SK-N-SH (cell line): Measurements from ENCODE around the gene SAA2. TPM values are rescaled to one million over a fixed set of nuclear protein-coding genes. Genes with fewer than 3 reads are reported as not detected.

ENCODE experiments used
- CTCF ChIA-PET: fragments of 300-600, 350-600 bp; formaldehyde crosslinking; extraction: SDS; loops from one replicate; lab custom pipeline; 2021; lab: Yijun Ruan, JAX
- POLR2A ChIA-PET: fragments of 350-600 bp; sonication (Branson Sonifier 250); formaldehyde crosslinking; extraction: SDS; loops from one replicate; lab custom pipeline; 2020; ENCODE audit warnings: antibody characterized with exemption, inconsistent platforms; lab: Yijun Ruan, JAX
- DNase-seq: peaks from one replicate; pipeline ENCODE4 v3.0.0; 2012
- H2AFZ ChIP-seq: fragments of 200-600 bp; sonication (generic); 2 replicates; pipeline ENCODE4 v1.8.1; 2016; ENCODE audit warnings: antibody characterized with exemption, mild to moderate bottlenecking, low read depth
- H3F3A ChIP-seq: fragments of 200-600 bp; sonication (generic); replicated peaks from 2 replicates; pipeline ENCODE3; 2016; ENCODE audit warnings: antibody characterized with exemption, mild to moderate bottlenecking; ENCODE audit not compliant: insufficient read depth
- H3K27ac ChIP-seq, 2 experiments: fragments of 200-500 bp in 1 of 2; fragments of 200-600 bp in 1 of 2; sonication (Bioruptor generic) in 1 of 2; sonication (generic), shearing (Covaris generic) in 1 of 2; 2 replicates each; pipeline versions ENCODE4 v1.5.1 to v1.6.1; 2014 to 2016; ENCODE audit warnings: low read depth in 2 of 2, inconsistent platforms in 1 of 2, low read length in 1 of 2, mild to moderate bottlenecking in 1 of 2, mixed read lengths in 1 of 2
- H3K27me3 ChIP-seq: fragments of 200-600 bp; sonication (generic), shearing (Covaris generic); 2 replicates; pipeline ENCODE4 v1.6.1; 2016; ENCODE audit warnings: mixed run types; ENCODE audit not compliant: insufficient read depth
- H3K36me3 ChIP-seq, 2 experiments: fragments of 200-500 bp in 1 of 2; fragments of 200-600 bp in 1 of 2; sonication (Bioruptor generic) in 1 of 2; sonication (generic) in 1 of 2; replicated peaks in 1 of 2; 2 replicates each; pipeline versions ENCODE3 to v1.5.1; 2014 to 2016; ENCODE audit warnings: low read length in 1 of 2, mild to moderate bottlenecking in 1 of 2; ENCODE audit not compliant: insufficient read depth in 2 of 2, control insufficient read depth in 1 of 2
- H3K4me1 ChIP-seq, 2 experiments: fragments of 200-500 bp in 1 of 2; fragments of 200-600 bp in 1 of 2; sonication (Bioruptor generic) in 1 of 2; sonication (generic), shearing (Covaris generic) in 1 of 2; 2 replicates each; pipeline versions ENCODE4 v1.5.1 to v1.6.1; 2014 to 2016; ENCODE audit warnings: low read depth in 1 of 2, low read length in 1 of 2, mixed run types in 1 of 2; ENCODE audit not compliant: insufficient read depth in 2 of 2, control insufficient read depth in 1 of 2
- H3K4me2 ChIP-seq: fragments of 200-600 bp; sonication (generic), shearing (Covaris generic); 2 replicates; pipeline ENCODE4 v1.6.1; 2017; ENCODE audit warnings: mixed run types
- H3K4me3 ChIP-seq, 2 experiments: fragments of 200-500 bp in 1 of 2; fragments of 200-600 bp in 1 of 2; sonication (Bioruptor generic) in 1 of 2; sonication (generic), shearing (Covaris generic) in 1 of 2; 2 replicates each; pipeline versions ENCODE4 v1.5.1 to v1.8.1; 2014 to 2016; ENCODE audit warnings: low read depth in 2 of 2, inconsistent platforms in 1 of 2, low read length in 1 of 2, mild to moderate bottlenecking in 1 of 2, mixed read lengths in 1 of 2, moderate library complexity in 1 of 2
- H3K79me2 ChIP-seq: fragments of 200-600 bp; sonication (generic); 2 replicates; pipeline ENCODE4 v1.8.1; 2017; ENCODE audit warnings: mild to moderate bottlenecking; ENCODE audit not compliant: insufficient read depth
- H3K9ac ChIP-seq: fragments of 200-600 bp; sonication (generic); 2 replicates; pipeline ENCODE4 v1.6.1; 2017; ENCODE audit warnings: mixed run types
- H3K9me2 ChIP-seq: fragments of 200-600 bp; sonication (generic); 2 replicates; pipeline ENCODE4 v1.6.1; 2017; ENCODE audit warnings: mixed run types
- H3K9me3 ChIP-seq: fragments of 200-600 bp; sonication (generic); 2 replicates; pipeline ENCODE4 v1.6.1; 2017; ENCODE audit warnings: mixed run types, mild to moderate bottlenecking, moderate library complexity
- H4K20me1 ChIP-seq: fragments of 200-600 bp; sonication (generic); 2 replicates; pipeline ENCODE4 v1.6.1; 2017; ENCODE audit warnings: mild to moderate bottlenecking, mixed run types; ENCODE audit not compliant: insufficient read depth
- CHD2 ChIP-seq: fragments of 150-350 bp; IDR thresholded peaks from 2 replicates; pipeline ENCODE4 v1.6.1; 2018; ENCODE audit warnings: low read length; ENCODE audit not compliant: partially characterized antibody
- ELF1 ChIP-seq: IDR thresholded peaks from 2 replicates; pipeline ENCODE4 v1.4.0; 2012
- EZH2phosphoT487 ChIP-seq: fragments of 200-600 bp; sonication (generic); IDR thresholded peaks from 2 replicates; pipeline ENCODE4 v1.6.1; 2017; ENCODE audit warnings: low read depth, mixed run types, mild to moderate bottlenecking, antibody characterized with exemption, moderate library complexity, borderline replicate concordance
- FOXJ3 ChIP-seq: sonication (generic); formaldehyde crosslinking; IDR thresholded peaks from 2 replicates; pipeline ENCODE4 v1.5.1; 2020; ENCODE audit warnings: mild to moderate bottlenecking, missing genetic modification reagents
- FOXM1 ChIP-seq: IDR thresholded peaks from 2 replicates; pipeline ENCODE4 v1.4.0; 2012; ENCODE audit warnings: low read depth, mild to moderate bottlenecking
- JUND ChIP-seq: IDR thresholded peaks from 2 replicates; pipeline ENCODE4 v1.4.0; 2012
- MEF2A ChIP-seq: IDR thresholded peaks from 2 replicates; pipeline ENCODE4 v1.4.0; 2012; ENCODE audit warnings: low read depth, borderline replicate concordance
- MXI1 ChIP-seq: IDR thresholded peaks from 2 replicates; pipeline ENCODE4 v1.6.1; 2012; ENCODE audit warnings: mild to moderate bottlenecking, low read depth, low read length, improper control_type of control experiment
- NRF1 ChIP-seq: IDR thresholded peaks from 2 replicates; pipeline ENCODE4 v1.6.1; 2012; ENCODE audit warnings: low read depth, mild to moderate bottlenecking, low read length
- POLR2AphosphoS5 ChIP-seq: IDR thresholded peaks from 2 replicates; pipeline ENCODE4 v1.6.1; 2012; ENCODE audit warnings: low read depth, low read length
- RAD21 ChIP-seq: IDR thresholded peaks from 2 replicates; pipeline ENCODE4 v1.6.1; 2012; ENCODE audit warnings: mild to moderate bottlenecking, low read length
- RCOR1 ChIP-seq: fragments of 150-350 bp; IDR thresholded peaks from 2 replicates; pipeline ENCODE4 v1.6.1; 2017; ENCODE audit warnings: antibody characterized with exemption, low read length
- RXRA ChIP-seq: IDR thresholded peaks from 2 replicates; pipeline ENCODE4 v1.4.0; 2012; ENCODE audit warnings: low read depth, mild to moderate bottlenecking, borderline replicate concordance
- SIN3A ChIP-seq: IDR thresholded peaks from 2 replicates; pipeline ENCODE4 v1.6.1; 2012; ENCODE audit warnings: low read depth, mild to moderate bottlenecking, low read length, moderate library complexity, borderline replicate concordance
- SMC3 ChIP-seq: IDR thresholded peaks from 2 replicates; pipeline ENCODE4 v1.6.1; 2012; ENCODE audit warnings: low read depth, low read length, improper control_type of control experiment
- TAF1 ChIP-seq: IDR thresholded peaks from 2 replicates; pipeline ENCODE4 v1.6.1; 2012; ENCODE audit warnings: low read depth, mild to moderate bottlenecking, low read length, moderate library complexity, borderline replicate concordance
- TCF12 ChIP-seq: IDR thresholded peaks from 2 replicates; pipeline ENCODE4 v1.4.0; 2012
- YY1 ChIP-seq: IDR thresholded peaks from 2 replicates; pipeline ENCODE4 v1.4.0; 2012; ENCODE audit warnings: low read depth, mild to moderate bottlenecking
- WGBS: methylation state at CpG from one replicate; pipeline ENCODE4 v1.1.6; 2017; ENCODE audit warnings: low lambda C conversion rate; 5-methylcytosine and 5-hydroxymethylcytosine counted together
- polyA plus RNA-seq, 3 experiments: library from polyadenylated mRNA; depleted of rRNA; stranded (reverse); fragments of >200 nt; gene quantifications; 2 replicates each; pipeline ENCODE4 v1.2.3, GENCODE V29; 2012
- TF ChIP-seq, protein P1 (sequence below): IDR thresholded peaks from 2 replicates; pipeline ENCODE4; 2012
- TF ChIP-seq, protein P2 (sequence below): IDR thresholded peaks from 2 replicates; pipeline ENCODE4 v1.4.0; 2012; ENCODE audit warnings: low read depth
- TF ChIP-seq, protein P3 (sequence below): fragments of 200-600 bp; sonication (generic); IDR thresholded peaks from 2 replicates; pipeline ENCODE4 v1.6.1; 2017; ENCODE audit warnings: antibody characterized with exemption, mild to moderate bottlenecking, moderate library complexity

Gene SAA2
- polyA plus RNA-seq, 1 of the 3 experiments (the other 2 are of a cell fraction): not detected

DNA sequence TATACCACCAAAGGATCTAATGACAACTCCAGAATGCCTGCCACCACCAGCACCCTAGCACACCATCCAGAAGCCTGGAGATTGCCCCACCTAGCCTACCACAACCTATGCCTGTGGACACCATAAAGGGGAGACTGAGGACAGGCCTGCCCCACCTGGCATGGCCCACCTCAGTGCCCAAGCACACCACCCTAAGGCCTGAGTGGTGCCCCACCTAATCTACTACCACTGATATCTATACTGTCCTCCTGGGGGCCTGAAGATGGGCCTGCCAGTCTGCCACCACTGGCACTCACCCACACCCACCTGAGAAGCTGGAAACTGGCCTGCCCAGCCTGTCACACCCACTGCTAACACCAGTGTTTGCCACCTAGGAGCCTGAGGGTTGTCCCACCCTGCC, 43.7 kb downstream of the SAA2 start:
- TF ChIP-seq, protein P1, sequence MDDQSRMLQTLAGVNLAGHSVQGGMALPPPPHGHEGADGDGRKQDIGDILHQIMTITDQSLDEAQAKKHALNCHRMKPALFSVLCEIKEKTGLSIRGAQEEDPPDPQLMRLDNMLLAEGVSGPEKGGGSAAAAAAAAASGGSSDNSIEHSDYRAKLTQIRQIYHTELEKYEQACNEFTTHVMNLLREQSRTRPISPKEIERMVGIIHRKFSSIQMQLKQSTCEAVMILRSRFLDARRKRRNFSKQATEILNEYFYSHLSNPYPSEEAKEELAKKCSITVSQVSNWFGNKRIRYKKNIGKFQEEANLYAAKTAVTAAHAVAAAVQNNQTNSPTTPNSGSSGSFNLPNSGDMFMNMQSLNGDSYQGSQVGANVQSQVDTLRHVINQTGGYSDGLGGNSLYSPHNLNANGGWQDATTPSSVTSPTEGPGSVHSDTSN: no peak
- no peak for TF ChIP-seq MXI1
- no peak for TF ChIP-seq FOXJ3 (CRISPR knock-in tag)
- TF ChIP-seq POLR2AphosphoS5: no peak
- TF ChIP-seq EZH2phosphoT487: no peak
- TF ChIP-seq JUND: no peak
- TF ChIP-seq RXRA: no peak
- TF ChIP-seq FOXM1: no peak
- no peak for TF ChIP-seq SIN3A
- Histone ChIP-seq H3K4me2 (no peak overlapping the region), H3K9ac (no peak overlapping the region), H3K9me2 (no peaks in the 10 kb centered on the region), H2AFZ (no peak overlapping the region), H4K20me1 (no peaks in the 10 kb centered on the region), H3K36me3 (no peaks in the 10 kb centered on the region), H3K27me3 (no peaks in the 10 kb centered on the region), H3K79me2 (no peaks in the 10 kb centered on the region), H3K4me1 (no peaks in the 10 kb centered on the region), H3K9me3 (no peaks in the 10 kb centered on the region), H3K4me3 (no peak overlapping the region), H3K27ac (no peak overlapping the region), H3F3A (no peaks in the 10 kb centered on the region)
- POLR2A ChIA-PET: no interaction called here
- DNase-seq: no peak
- CTCF ChIA-PET: interaction anchor here (0.9 to 4.7 kb wide), 5 partner anchors 11 to 89 kb away, joined by 3 to 24 read pairs (median 4); no protein-coding TSS in a partner anchor

DNA sequence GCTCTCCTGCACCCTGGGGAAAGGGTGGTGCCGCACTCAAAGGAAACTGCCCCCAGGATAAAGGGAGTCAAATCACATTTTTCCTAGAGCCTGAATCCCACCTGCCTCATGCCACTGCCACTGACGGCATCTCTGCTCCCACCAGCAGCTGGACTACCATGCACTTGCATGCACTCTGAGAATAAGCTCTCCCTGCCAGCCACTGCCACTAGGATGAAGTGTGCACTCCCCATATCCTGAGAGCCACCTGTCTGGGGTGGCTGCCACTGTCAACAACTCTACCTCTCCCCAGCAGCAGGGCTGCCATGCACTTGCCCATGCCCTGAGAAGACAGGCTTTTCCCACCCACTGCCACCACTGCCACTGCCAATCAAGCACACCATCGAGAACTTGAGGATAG, 44.2 kb downstream of the SAA2 start:
- no peaks in the 10 kb centered on the region for H4K20me1 ChIP-seq
- H2AFZ ChIP-seq: no peak overlapping the region
- no peaks in the 10 kb centered on the region for H3K9me3 ChIP-seq
- H3K9ac ChIP-seq: no peak overlapping the region
- TF ChIP-seq TCF12 (no peak), TAF1 (no peak)
- TF ChIP-seq, protein P2, sequence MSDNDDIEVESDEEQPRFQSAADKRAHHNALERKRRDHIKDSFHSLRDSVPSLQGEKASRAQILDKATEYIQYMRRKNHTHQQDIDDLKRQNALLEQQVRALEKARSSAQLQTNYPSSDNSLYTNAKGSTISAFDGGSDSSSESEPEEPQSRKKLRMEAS: no peak
- H3K4me1 ChIP-seq: no peaks in the 10 kb centered on the region
- no peaks in the 10 kb centered on the region for H3K9me2 ChIP-seq
- ChIA-PET POLR2A (interaction anchor here (1.0 kb wide), 1 partner anchor 89 kb away, joined by 4 read pairs; no protein-coding TSS in a partner anchor), CTCF (interaction anchor here (0.5 to 4.7 kb wide), 15 partner anchors 9 to 792 kb away, joined by 3 to 24 read pairs (median 5); no protein-coding TSS in a partner anchor)
- no peaks in the 10 kb centered on the region for H3K27me3 ChIP-seq
- no peaks in the 10 kb centered on the region for H3K79me2 ChIP-seq
- no peaks in the 10 kb centered on the region for H3K36me3 ChIP-seq
- H3K27ac ChIP-seq: no peak overlapping the region
- no peak for DNase-seq
- 51% methylated on average over 3 of the region's 3 CpGs for WGBS
- H3K4me2 ChIP-seq: no peak overlapping the region
- no peak overlapping the region for H3K4me3 ChIP-seq
- H3F3A ChIP-seq: no peaks in the 10 kb centered on the region

DNA sequence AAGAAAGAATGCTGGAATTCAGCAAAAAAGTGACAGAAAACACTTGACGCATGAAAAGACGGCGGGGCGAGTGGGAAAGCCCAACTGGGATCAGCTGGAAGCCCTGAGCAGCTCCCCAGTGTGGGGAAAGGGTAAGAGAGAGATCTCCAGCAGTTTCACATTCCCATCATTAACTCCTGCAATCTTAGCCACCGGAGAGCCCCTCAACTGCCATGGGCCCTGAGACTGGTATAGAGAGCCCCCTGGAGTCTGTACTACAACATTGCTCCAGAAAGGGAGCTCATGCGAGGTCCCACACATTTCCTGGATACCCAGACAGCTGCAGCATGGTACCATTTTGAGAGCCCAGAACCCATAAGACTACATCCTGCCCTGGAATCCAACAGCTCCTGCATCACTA, 44.7 kb downstream of the SAA2 start:
- ChIA-PET POLR2A (interaction anchor here (1.0 kb wide), 1 partner anchor 88 kb away, joined by 4 read pairs; no protein-coding TSS in a partner anchor), CTCF (interaction anchor here (0.5 to 4.7 kb wide), 15 partner anchors 9 to 793 kb away, joined by 3 to 24 read pairs (median 5); no protein-coding TSS in a partner anchor)
- Histone ChIP-seq H3K36me3 (no peaks in the 10 kb centered on the region), H3K79me2 (no peaks in the 10 kb centered on the region), H4K20me1 (no peaks in the 10 kb centered on the region), H3K9ac (no peak overlapping the region), H3K9me2 (no peaks in the 10 kb centered on the region), H3K4me3 (no peak overlapping the region; a peak in 1 of 4 replicates), H2AFZ (no peak overlapping the region), H3K4me2 (no peak overlapping the region), H3K9me3 (no peaks in the 10 kb centered on the region), H3K4me1 (no peaks in the 10 kb centered on the region), H3F3A (no peaks in the 10 kb centered on the region), H3K27me3 (no peaks in the 10 kb centered on the region), H3K27ac (no peak overlapping the region)
- WGBS: 77% methylated on average over 4 of the region's 6 CpGs
- DNase-seq: peak; percentile 69
- TF ChIP-seq CHD2 (no peak), MEF2A (no peak), YY1 (no peak), FOXJ3 (CRISPR knock-in tag) (no peak), POLR2AphosphoS5 (no peak), SIN3A (no peak), SMC3 (peak; percentile 24; the same call in 1 of the 2 replicates), JUND (no peak), EZH2phosphoT487 (no peak), RCOR1 (no peak), RAD21 (peak; percentile 56), NRF1 (no peak), ELF1 (no peak)
- TF ChIP-seq, protein P3, sequence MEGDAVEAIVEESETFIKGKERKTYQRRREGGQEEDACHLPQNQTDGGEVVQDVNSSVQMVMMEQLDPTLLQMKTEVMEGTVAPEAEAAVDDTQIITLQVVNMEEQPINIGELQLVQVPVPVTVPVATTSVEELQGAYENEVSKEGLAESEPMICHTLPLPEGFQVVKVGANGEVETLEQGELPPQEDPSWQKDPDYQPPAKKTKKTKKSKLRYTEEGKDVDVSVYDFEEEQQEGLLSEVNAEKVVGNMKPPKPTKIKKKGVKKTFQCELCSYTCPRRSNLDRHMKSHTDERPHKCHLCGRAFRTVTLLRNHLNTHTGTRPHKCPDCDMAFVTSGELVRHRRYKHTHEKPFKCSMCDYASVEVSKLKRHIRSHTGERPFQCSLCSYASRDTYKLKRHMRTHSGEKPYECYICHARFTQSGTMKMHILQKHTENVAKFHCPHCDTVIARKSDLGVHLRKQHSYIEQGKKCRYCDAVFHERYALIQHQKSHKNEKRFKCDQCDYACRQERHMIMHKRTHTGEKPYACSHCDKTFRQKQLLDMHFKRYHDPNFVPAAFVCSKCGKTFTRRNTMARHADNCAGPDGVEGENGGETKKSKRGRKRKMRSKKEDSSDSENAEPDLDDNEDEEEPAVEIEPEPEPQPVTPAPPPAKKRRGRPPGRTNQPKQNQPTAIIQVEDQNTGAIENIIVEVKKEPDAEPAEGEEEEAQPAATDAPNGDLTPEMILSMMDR: peak; percentile 44; the same call in 1 of the 2 replicates
